GM13976 (cell line): Measurements from ENCODE around the gene ENO3.
A peak's percentile ranks its signal among the peaks of the same experiment; 100 is the strongest.

Experiments used
- DNase-seq: peaks from one replicate; pipeline ENCODE4 v3.0.0; 2012; ENCODE audit warnings: low spot score
- in situ Hi-C: fragments of 300-500 bp; cut with MboI; formaldehyde crosslinking; loops from one replicate; pipeline ENCODE4 v1.12.0; 2022; ENCODE audit warnings: low sequenced_read_pairs, mixed read lengths, inconsistent platforms; ENCODE audit not compliant: unreplicated experiment
- TF ChIP-seq, protein P1 (sequence below): IDR thresholded peaks from 2 replicates; pipeline ENCODE4 v1.5.1; 2012; ENCODE audit warnings: borderline replicate concordance, mild to moderate bottlenecking; ENCODE audit not compliant: insufficient read depth; ENCODE audit errors: extremely low read depth, missing control alignments, control extremely low read depth

Gene ENO3

DNA sequence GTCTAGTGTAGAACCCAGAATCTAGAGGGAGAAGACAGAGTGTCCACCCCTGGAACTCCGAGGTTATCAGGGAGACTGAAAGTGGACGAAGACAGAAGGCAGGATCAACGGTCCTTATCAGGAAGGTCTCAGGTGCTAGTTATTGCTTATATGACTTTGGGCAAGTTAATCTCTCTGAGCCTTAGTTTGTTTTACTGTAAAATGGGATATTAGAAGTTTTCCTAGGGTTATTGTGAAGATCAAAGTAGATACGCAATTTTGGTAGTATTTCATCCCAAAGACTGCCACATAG, 9.7 kb upstream of the ENO3 start:
- in situ Hi-C loops = no loop called here
- no peak for DNase-seq
- TF ChIP-seq, protein P1, sequence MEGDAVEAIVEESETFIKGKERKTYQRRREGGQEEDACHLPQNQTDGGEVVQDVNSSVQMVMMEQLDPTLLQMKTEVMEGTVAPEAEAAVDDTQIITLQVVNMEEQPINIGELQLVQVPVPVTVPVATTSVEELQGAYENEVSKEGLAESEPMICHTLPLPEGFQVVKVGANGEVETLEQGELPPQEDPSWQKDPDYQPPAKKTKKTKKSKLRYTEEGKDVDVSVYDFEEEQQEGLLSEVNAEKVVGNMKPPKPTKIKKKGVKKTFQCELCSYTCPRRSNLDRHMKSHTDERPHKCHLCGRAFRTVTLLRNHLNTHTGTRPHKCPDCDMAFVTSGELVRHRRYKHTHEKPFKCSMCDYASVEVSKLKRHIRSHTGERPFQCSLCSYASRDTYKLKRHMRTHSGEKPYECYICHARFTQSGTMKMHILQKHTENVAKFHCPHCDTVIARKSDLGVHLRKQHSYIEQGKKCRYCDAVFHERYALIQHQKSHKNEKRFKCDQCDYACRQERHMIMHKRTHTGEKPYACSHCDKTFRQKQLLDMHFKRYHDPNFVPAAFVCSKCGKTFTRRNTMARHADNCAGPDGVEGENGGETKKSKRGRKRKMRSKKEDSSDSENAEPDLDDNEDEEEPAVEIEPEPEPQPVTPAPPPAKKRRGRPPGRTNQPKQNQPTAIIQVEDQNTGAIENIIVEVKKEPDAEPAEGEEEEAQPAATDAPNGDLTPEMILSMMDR = no peak

- TF ChIP-seq, protein P1 = no peak
- no peak for DNase-seq
- in situ Hi-C loops = no loop called here
These were observed 8.0 kb upstream of the ENO3 start for GRCh38 chr17:4942760-4943508.

DNA sequence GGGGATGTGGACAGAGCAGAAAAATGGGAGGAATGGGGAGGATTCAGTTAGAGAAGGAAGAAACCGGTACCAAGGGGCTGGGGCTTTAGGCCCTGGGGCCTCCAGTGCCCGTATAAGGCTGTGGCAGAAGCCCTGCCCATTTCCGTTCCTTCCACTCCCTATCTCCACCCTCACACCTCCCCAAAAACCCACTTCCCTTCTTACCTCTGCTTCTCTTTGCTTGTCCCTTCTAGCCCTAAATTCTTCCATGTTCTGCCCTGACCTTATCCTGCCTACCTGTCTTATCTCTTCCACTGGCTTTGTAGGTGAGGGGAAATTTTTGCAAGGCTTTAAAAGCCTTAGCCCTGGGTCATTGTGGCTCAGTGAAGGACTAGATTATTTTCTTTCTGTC, 6.8 kb upstream of the ENO3 start:
- no peak for DNase-seq
- in situ Hi-C loops = no loop called here
- TF ChIP-seq, protein P1 = no peak

DNA sequence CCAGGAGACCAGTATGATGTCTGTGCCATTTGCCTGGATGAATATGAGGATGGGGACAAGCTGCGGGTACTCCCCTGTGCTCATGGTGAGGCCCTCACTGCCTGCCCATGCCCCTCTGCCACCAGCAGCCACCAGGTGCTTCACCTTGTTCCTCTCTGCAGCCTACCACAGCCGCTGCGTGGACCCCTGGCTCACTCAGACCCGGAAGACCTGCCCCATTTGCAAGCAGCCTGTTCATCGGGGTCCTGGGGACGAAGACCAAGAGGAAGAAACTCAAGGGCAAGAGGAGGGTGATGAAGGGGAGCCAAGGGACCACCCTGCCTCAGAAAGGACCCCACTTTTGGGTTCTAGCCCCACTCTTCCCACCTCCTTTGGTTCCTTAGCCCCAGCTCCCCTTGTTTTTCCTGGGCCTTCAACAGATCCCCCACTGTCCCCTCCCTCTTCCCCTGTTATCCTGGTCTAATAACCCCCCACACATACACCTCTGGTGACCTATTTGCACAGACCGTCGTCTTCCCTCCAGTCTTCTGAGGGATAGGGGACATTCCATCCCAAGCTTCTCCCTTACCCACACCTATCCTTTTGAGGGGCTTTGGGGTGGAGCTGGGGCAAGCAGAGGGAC, 6.3 kb upstream of the ENO3 start:
- in situ Hi-C loops = no loop called here
- no peak for DNase-seq
- TF ChIP-seq, protein P1 = no peak

- TF ChIP-seq, protein P1 = no peak
- in situ Hi-C loops = no loop called here
- peak; percentile 76 for DNase-seq
These were observed 5.6 kb upstream of the ENO3 start for GRCh38 chr17:4945176-4945943.

- DNase-seq = no peak
- in situ Hi-C loops = no loop called here
- TF ChIP-seq, protein P1 = no peak
These were observed 5.0 kb upstream of the ENO3 start for GRCh38 chr17:4945944-4946280.
